ENCODE measurements around the gene TNFAIP8L1.
"Not testable (repeated sequence)": the region's sequence is repeated elsewhere in the genome, so short reads cannot be mapped to it uniquely, and the experiment has no call there.

TNFAIP8L1 gene

GRCh38 chr19:4678881-4679790 is 39.8 kb downstream of the TNFAIP8L1 start:
- DNase-seq (ENCODE audit: low read depth): no peak

GRCh38 chr19:4680021-4680420 is 40.7 kb downstream of the TNFAIP8L1 start:
- not testable (repeated sequence) for DNase-seq (ENCODE audit: low read depth)

GRCh38 chr19:4682417-4683200 is 43.3 kb downstream of the TNFAIP8L1 start:
- no peak for DNase-seq (ENCODE audit: low read depth)

- DNase-seq (ENCODE audit: low read depth): no peak
Measured at GRCh38 chr19:4684312-4685095, 45.2 kb downstream of the TNFAIP8L1 start.

- DNase-seq (ENCODE audit: low read depth): no peak
Measured at GRCh38 chr19:4686700-4687099, 47.4 kb downstream of the TNFAIP8L1 start.

GRCh38 chr19:4687396-4687795 is 48.1 kb downstream of the TNFAIP8L1 start:
- DNase-seq (ENCODE audit: low read depth): no peak

- no peak for DNase-seq (ENCODE audit: low read depth)
Measured at GRCh38 chr19:4688587-4688986, 49.3 kb downstream of the TNFAIP8L1 start.

GRCh38 chr19:4689403-4689802 is 50.1 kb downstream of the TNFAIP8L1 start:
- no peak for DNase-seq (ENCODE audit: low read depth)

- no peak for DNase-seq (ENCODE audit: low read depth)
Measured at GRCh38 chr19:4690361-4690760, 51.0 kb downstream of the TNFAIP8L1 start.

- DNase-seq (ENCODE audit: low read depth): no peak
Measured at GRCh38 chr19:4691373-4691772, 52.1 kb downstream of the TNFAIP8L1 start.

- no peak for DNase-seq (ENCODE audit: low read depth)
Measured at GRCh38 chr19:4692251-4693077, 53.1 kb downstream of the TNFAIP8L1 start.

GRCh38 chr19:4693078-4693350 is 53.7 kb downstream of the TNFAIP8L1 start:
- no peak for DNase-seq (ENCODE audit: low read depth)

- DNase-seq (ENCODE audit: low read depth): no peak
Measured at GRCh38 chr19:4693471-4694121, 54.3 kb downstream of the TNFAIP8L1 start.

- no peak for DNase-seq (ENCODE audit: low read depth)
Measured at GRCh38 chr19:4694211-4694987, 55.1 kb downstream of the TNFAIP8L1 start.

GRCh38 chr19:4695224-4695731 is 56.0 kb downstream of the TNFAIP8L1 start:
- no peak for DNase-seq (ENCODE audit: low read depth)

- no peak for DNase-seq (ENCODE audit: low read depth)
Measured at GRCh38 chr19:4697304-4697703, 58.0 kb downstream of the TNFAIP8L1 start.

- no peak for DNase-seq (ENCODE audit: low read depth)
Measured at GRCh38 chr19:4699826-4700692, 60.7 kb downstream of the TNFAIP8L1 start.

- DNase-seq (ENCODE audit: low read depth): no peak
Measured at GRCh38 chr19:4700693-4700970, 61.3 kb downstream of the TNFAIP8L1 start.

GRCh38 chr19:4701557-4701956 is 62.2 kb downstream of the TNFAIP8L1 start:
- DNase-seq (ENCODE audit: low read depth): no peak
